Prostate gland (tissue), 2 donors: Measurements from ENCODE around the gene DGKB.

Source experiments
- CTCF ChIP-seq, 4 experiments: fragments of 200-600 bp in 2 of 4; fragments of 450-650 bp in 2 of 4; sonication (generic) in 2 of 4; IDR thresholded peaks; 1 replicate in 3 of 4; 2 replicates in 1 of 4; pipeline ENCODE4 v1.5.1; 2016 to 2019; ENCODE audit warnings: antibody characterized with exemption in 4 of 4, mild to moderate bottlenecking in 2 of 4, moderate library complexity in 2 of 4
- POLR2A ChIP-seq: fragments of 450-650 bp; IDR thresholded peaks from one replicate; pipeline ENCODE4 v1.6.1; 2016; ENCODE audit warnings: antibody characterized with exemption, mild to moderate bottlenecking

GRCh38 chr7:14666304-14666703 lies 236.2 kb downstream of the DGKB start:
- TF ChIP-seq CTCF (IDR thresholded peaks at IDR 0.05) (no peak), POLR2A (no peak)
